Bronchial epithelial cell (primary cell): Measurements from ENCODE around the gene PDE4B. TPM values are rescaled to one million over a fixed set of nuclear protein-coding genes. Genes with fewer than 3 reads are reported as not detected.

Source experiments
- DNase-seq: peaks from one replicate; pipeline ENCODE4 v3.0.0-alpha.2; 2010; ENCODE audit warnings: low read depth
- FAIRE-seq: peaks from 2 replicates; lab custom pipeline; 2011; peaks lifted over from hg19 to GRCh38; lab: Jason Lieb, UNC
- H3K27me3 ChIP-seq: 2 replicates; pipeline ENCODE4 v1.5.1; 2011; ENCODE audit warnings: low read length; ENCODE audit not compliant: control insufficient read depth, insufficient read depth
- H3K36me3 ChIP-seq: 2 replicates; pipeline ENCODE4 v1.5.1; 2011; ENCODE audit warnings: low read length; ENCODE audit not compliant: control insufficient read depth, insufficient read depth
- H3K4me3 ChIP-seq: 2 replicates; pipeline ENCODE4 v1.5.1; 2011; ENCODE audit warnings: mild to moderate bottlenecking, low read depth, low read length, control low read depth
- total RNA-seq: library from RNA; depleted of rRNA; stranded (reverse); fragments of >200 nt; gene quantifications from 2 replicates; pipeline ENCODE4 v1.2.1, GENCODE V29; 2014
- TF ChIP-seq, protein P1 (sequence below): IDR thresholded peaks from 2 replicates; pipeline ENCODE4 v1.5.1; 2011; ENCODE audit warnings: mild to moderate bottlenecking, moderate library complexity, low read length, control low read depth, inconsistent platforms; ENCODE audit not compliant: insufficient read depth, severe bottlenecking

Gene PDE4B
- total RNA-seq, 1 donor from 2014 or later: 0.26 TPM

DNA sequence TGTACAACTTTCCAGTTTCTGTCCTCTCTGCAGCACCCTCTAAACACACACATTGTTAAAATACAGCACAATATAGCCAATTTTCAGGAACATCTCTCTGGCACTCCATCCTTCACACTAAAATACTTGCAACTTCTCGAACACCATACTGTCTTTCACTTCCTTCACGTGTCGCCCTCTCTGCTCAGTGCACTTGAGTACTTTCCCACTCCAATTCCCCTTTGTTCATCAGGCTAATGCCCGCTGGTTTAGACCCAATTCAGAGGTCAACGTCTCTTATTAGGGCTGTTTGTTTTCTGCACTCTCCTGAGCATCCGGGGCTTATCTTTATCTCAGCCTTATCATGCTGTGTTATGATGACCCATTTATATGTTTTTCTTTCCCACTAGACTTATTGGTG lies 503.1 kb downstream of the PDE4B start:
- DNase-seq: no peak
- no peak for FAIRE-seq
- no peaks in the 10 kb centered on the region for H3K36me3 ChIP-seq
- H3K27me3 ChIP-seq: no peaks in the 10 kb centered on the region
- TF ChIP-seq, protein P1, sequence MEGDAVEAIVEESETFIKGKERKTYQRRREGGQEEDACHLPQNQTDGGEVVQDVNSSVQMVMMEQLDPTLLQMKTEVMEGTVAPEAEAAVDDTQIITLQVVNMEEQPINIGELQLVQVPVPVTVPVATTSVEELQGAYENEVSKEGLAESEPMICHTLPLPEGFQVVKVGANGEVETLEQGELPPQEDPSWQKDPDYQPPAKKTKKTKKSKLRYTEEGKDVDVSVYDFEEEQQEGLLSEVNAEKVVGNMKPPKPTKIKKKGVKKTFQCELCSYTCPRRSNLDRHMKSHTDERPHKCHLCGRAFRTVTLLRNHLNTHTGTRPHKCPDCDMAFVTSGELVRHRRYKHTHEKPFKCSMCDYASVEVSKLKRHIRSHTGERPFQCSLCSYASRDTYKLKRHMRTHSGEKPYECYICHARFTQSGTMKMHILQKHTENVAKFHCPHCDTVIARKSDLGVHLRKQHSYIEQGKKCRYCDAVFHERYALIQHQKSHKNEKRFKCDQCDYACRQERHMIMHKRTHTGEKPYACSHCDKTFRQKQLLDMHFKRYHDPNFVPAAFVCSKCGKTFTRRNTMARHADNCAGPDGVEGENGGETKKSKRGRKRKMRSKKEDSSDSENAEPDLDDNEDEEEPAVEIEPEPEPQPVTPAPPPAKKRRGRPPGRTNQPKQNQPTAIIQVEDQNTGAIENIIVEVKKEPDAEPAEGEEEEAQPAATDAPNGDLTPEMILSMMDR: no peak
- no peak overlapping the region for H3K4me3 ChIP-seq

DNA sequence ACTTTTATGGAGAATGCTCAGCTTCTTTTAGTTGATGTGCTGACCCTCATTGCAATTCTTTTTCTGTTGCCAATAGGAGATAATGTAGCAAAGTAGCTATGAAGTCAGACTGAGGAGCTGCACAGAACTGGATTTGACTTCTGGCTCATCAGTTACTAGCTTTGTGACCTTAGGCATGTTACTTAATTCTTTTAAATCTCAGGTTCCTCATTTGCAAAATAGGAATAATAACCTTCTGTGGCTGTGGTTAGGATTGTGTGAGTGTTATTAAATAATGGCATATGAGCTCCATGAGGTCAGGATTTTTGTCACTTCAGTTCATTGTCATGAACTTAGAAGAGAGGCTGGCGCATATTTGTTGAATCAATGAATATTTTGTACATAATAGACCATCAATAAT lies 503.7 kb downstream of the PDE4B start:
- DNase-seq (no peak), FAIRE-seq (no peak)
- Histone ChIP-seq H3K4me3 (no peak overlapping the region), H3K36me3 (no peaks in the 10 kb centered on the region), H3K27me3 (no peaks in the 10 kb centered on the region)
- TF ChIP-seq, protein P1: no peak

DNA sequence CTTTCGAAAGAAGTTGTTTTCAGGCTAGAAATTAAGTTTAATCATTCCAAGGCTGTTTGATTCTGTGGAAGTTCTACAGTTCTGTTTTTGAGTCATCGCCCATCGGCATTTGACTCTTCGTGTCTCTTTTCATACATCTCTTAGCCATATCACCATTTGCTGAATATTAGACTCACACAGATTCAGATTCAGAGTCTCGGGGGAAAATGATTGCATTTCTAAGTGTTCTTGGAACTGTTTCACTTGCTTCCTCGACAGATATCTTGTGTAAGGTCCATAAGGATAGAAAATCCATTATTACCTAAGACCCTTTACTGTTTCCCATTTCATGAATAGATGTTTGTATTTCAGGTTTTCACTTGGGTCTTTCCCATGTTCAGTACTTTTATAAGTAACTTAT lies 504.3 kb downstream of the PDE4B start:
- Histone ChIP-seq H3K4me3 (no peak overlapping the region), H3K27me3 (no peaks in the 10 kb centered on the region), H3K36me3 (no peaks in the 10 kb centered on the region)
- TF ChIP-seq, protein P1: no peak
- DNase-seq (no peak), FAIRE-seq (no peak)

DNA sequence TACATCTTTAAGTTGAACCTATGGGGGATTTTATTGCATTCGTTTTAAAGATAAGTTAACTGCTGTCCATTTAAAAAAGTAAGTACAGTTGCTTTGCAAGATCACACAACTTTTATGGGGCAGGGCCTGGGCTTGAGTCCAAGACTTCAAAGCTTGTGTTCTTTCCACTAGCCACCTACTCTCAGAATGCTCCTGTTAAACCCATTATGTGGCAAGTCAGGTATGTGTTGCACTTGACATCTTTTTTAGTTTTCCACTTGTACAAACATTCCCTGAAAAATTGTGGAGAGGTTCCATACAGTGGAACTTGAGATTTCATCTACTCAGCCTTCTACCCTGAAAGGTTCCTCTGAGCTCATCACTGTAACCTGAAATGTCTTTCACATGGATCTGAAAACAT lies 505.8 kb downstream of the PDE4B start:
- DNase-seq (no peak), FAIRE-seq (no peak)
- TF ChIP-seq, protein P1: no peak
- Histone ChIP-seq H3K27me3 (no peaks in the 10 kb centered on the region), H3K36me3 (no peaks in the 10 kb centered on the region), H3K4me3 (no peak overlapping the region)

DNA sequence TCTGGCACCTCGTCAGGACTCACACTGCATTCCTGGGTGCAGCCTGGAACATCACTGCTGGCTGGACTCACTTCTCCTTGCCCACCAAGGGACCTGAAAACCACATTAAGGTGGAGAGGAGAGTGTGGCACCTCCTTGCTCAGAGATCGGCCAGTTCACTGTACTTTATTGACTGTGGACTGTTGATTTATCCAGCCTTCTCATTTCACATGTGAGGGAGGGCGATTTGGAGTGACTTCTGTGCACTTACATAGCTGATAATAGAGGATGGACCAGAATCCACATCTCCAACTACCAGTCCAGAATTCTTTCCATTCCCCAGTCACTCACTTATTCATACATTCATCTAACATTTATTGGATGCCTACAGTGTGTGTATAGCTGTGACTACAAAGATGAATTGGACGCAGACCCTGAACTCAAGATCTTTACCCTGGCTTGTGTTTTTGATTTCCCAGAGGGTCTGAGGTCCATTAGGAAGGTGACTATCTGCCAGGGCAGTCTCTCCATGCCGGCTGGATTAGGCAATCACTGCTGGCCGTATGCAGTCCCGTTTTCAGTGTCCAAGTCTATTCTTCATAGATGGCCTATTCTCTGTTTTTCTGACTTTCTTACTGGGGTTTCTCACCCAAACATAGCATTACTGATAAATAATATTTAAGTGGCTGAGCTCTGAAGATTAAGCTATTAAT lies 507.7 kb downstream of the PDE4B start:
- no peaks in the 10 kb centered on the region for H3K27me3 ChIP-seq
- FAIRE-seq (no peak), DNase-seq (no peak)
- H3K36me3 ChIP-seq: no peaks in the 10 kb centered on the region
- no peak overlapping the region for H3K4me3 ChIP-seq
- TF ChIP-seq, protein P1: no peak

DNA sequence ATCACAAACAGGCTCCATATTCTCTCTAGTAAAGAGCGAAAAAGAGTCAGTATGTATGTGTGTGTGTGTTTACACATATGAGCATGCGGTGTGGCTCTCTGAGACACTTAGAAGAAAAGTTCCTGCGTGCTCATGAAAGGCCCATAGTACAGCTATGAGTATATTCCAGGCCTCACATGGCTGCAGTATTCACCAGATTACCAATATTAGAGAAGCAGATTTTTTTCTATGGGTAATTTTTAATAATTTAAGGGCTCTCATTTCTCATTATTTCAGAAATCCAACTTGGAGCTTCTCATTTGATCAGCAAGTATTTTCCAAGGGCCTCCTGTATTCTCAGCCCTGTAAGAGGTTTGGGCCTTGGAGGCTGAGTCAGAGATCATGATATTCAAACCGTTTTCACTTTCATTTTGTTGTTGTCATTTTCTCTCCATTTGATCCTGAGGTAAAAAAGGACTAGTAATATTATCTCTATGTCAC lies 508.3 kb downstream of the PDE4B start:
- Histone ChIP-seq H3K36me3 (no peaks in the 10 kb centered on the region), H3K4me3 (no peak overlapping the region), H3K27me3 (no peaks in the 10 kb centered on the region)
- DNase-seq (no peak), FAIRE-seq (no peak)
- TF ChIP-seq, protein P1: no peak
